CD8-positive, alpha-beta memory T cell (primary cell): ENCODE data around the gene PDLIM4. TPM values are rescaled to one million over a fixed set of nuclear protein-coding genes. Genes with fewer than 3 reads are reported as not detected.

Source experiments
- CTCF ChIA-PET: fragments of 350-600 bp; sonication (Branson Sonifier 250); formaldehyde crosslinking; loops from one replicate; lab custom pipeline; 2021; ENCODE audit warnings: antibody characterized with exemption; lab: Charles Lee
- POLR2A ChIA-PET: fragments of 350-600 bp; sonication (Branson Sonifier 250); formaldehyde crosslinking; loops from one replicate; lab custom pipeline; 2021; ENCODE audit warnings: antibody characterized with exemption; lab: Charles Lee
- DNase-seq, 5 donors: peaks; one replicate each; pipeline versions ENCODE4 v3.0.0 to v3.0.0-alpha.2; 2020 to 2022; ENCODE audit warnings: mixed read lengths in 1 of 5
- H3K27ac ChIP-seq: one replicate; pipeline ENCODE4 v1.7.0; 2013; ENCODE audit warnings: low read depth, mild to moderate bottlenecking, low read length, moderate library complexity
- H3K27me3 ChIP-seq: 2 replicates; pipeline ENCODE4 v1.7.0; 2013; ENCODE audit warnings: low read length, mild to moderate bottlenecking; ENCODE audit not compliant: insufficient read depth, poor library complexity, severe bottlenecking
- H3K36me3 ChIP-seq: 2 replicates; pipeline ENCODE4 v1.7.0; 2013; ENCODE audit warnings: mild to moderate bottlenecking, low read length, moderate library complexity; ENCODE audit not compliant: insufficient read depth
- H3K4me1 ChIP-seq: 2 replicates; pipeline ENCODE4 v1.7.0; 2013; ENCODE audit warnings: mild to moderate bottlenecking, low read length, moderate library complexity; ENCODE audit not compliant: insufficient read depth
- H3K4me3 ChIP-seq: 2 replicates; pipeline ENCODE4 v1.7.0; 2013; ENCODE audit warnings: mild to moderate bottlenecking, low read length
- H3K9me3 ChIP-seq: 2 replicates; pipeline ENCODE4 v1.7.0; 2013; ENCODE audit warnings: mild to moderate bottlenecking, low read length
- H3K27ac Mint-ChIP-seq, 8 donors: one replicate each; pipeline ENCODE4 v1.8.0; 2020 to 2021; ENCODE audit warnings: mixed read lengths in 8 of 8, mild to moderate bottlenecking in 6 of 8, inconsistent platforms in 3 of 8, moderate library complexity in 3 of 8
- H3K27me3 Mint-ChIP-seq, 2 donors: one replicate each; pipeline ENCODE4 v1.8.0; 2020 to 2021; ENCODE audit warnings: mixed read lengths in 2 of 2, mild to moderate bottlenecking in 1 of 2, moderate library complexity in 1 of 2
- H3K36me3 Mint-ChIP-seq, 3 donors: one replicate each; pipeline ENCODE4 v1.8.0; 2020 to 2021; ENCODE audit warnings: mixed read lengths in 3 of 3, inconsistent platforms in 1 of 3, mild to moderate bottlenecking in 1 of 3
- H3K4me1 Mint-ChIP-seq, 3 donors: one replicate each; pipeline ENCODE4 v1.8.0; 2020 to 2021; ENCODE audit warnings: mixed read lengths in 3 of 3, inconsistent platforms in 1 of 3, mild to moderate bottlenecking in 1 of 3
- H3K4me3 Mint-ChIP-seq, 7 donors: one replicate each; pipeline ENCODE4 v1.8.0; 2020 to 2021; ENCODE audit warnings: mixed read lengths in 7 of 7, mild to moderate bottlenecking in 6 of 7, moderate library complexity in 4 of 7, inconsistent platforms in 2 of 7
- H3K9me3 Mint-ChIP-seq, 5 donors: one replicate each; pipeline ENCODE4 v1.8.0; 2020 to 2022; ENCODE audit warnings: mixed read lengths in 5 of 5, mild to moderate bottlenecking in 3 of 5, moderate library complexity in 2 of 5, inconsistent platforms in 1 of 5
- polyA plus RNA-seq: library from polyadenylated mRNA; unstranded; fragments of 300-500 nt; fragmentation: Illumina TruSeq; gene quantifications from one replicate; pipeline ENCODE4 v1.2.3, GENCODE V29; 2021
- total RNA-seq, 2 experiments: library from RNA; stranded (reverse); gene quantifications; one replicate each; pipeline ENCODE4 v1.2.3, GENCODE V29; 2021

PDLIM4 gene, protein sequence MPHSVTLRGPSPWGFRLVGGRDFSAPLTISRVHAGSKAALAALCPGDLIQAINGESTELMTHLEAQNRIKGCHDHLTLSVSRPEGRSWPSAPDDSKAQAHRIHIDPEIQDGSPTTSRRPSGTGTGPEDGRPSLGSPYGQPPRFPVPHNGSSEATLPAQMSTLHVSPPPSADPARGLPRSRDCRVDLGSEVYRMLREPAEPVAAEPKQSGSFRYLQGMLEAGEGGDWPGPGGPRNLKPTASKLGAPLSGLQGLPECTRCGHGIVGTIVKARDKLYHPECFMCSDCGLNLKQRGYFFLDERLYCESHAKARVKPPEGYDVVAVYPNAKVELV
- total RNA-seq (1 to 10 TPM in 1 of 2 experiments, under 1 TPM in 1; 0.39 to 1.4 TPM), polyA plus RNA-seq (not detected)

DNA sequence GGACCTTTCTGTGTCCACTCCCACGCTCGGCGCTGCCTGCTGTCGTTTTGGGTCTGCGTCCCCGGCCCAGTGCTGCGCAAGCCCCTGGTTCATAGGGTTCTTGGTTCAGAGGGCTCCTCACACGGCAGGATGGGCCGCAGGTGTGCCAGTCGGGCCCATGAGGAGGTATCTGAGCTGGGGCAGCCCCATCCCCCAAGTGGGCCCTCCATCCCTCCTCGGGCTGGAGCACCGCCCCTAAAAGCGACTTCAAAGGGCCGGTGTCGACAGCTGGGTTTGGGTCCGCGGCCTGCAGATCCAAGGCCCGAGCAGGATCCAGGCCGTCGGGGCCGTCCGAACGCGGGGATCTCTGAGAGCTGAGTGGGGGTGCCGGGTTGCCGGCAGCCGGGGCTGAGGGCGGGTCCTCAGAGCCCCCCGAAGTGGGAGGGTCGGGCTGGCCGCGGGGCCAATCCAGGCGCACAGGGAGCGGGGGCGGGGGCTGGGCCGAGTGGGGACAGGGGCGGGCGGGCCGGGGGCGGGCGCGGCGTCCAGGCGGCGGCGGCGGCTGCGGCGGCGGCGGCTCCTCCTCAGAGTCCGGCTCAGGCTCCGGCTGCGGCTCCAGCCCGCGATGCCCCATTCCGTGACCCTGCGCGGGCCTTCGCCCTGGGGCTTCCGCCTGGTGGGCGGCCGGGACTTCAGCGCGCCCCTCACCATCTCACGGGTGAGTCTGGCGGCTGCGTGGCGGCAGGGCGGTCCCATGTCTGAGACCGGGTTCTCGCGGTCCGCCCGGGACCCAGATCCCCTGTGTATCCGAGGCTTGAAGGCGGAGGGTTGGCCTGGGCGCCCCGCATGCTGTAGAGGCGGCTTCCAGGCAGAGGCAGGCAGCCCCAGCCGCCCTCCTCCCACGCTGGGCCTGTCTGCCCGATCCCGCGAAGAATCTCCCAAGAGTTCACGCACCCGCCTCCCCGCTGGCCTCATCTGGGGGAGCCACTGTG is at the start of gene PDLIM4:
Gene PDLIM4, plus strand, starts transcription at position 566 of the 971 bp plus-strand sequence. Its CDS starts 39 bp downstream, at position 605.
- no peak within 1 kb of the TSS for H3K4me3 ChIP-seq
- Mint-ChIP-seq H3K36me3 (peaks cover 0 to 3% (median 0%) of the 10 kb centered on the region in 3 donors), H3K9me3 (no peaks in the 10 kb centered on the region), H3K4me3 (peak within 1 kb of the TSS in 4 of 7 donors; percentile 2 to 81 (median 54)), H3K27me3 (peaks cover 19 to 20% of the 10 kb centered on the region in 2 donors), H3K4me1 (peaks cover 0 to 11% (median 7%) of the 10 kb centered on the region in 3 donors), H3K27ac (peak within 1 kb of the TSS in 1 of 8 donors; percentile 73)
- no peaks in the 10 kb centered on the region for H3K4me1 ChIP-seq
- ChIA-PET CTCF (no interaction called here), POLR2A (no interaction called here)
- H3K27me3 ChIP-seq, result no peaks in the 10 kb centered on the region
- H3K27ac ChIP-seq, result peak within 1 kb of the TSS; percentile 59
- no peaks in the 10 kb centered on the region for H3K36me3 ChIP-seq
- DNase-seq, result no peak
- no peaks in the 10 kb centered on the region for H3K9me3 ChIP-seq

DNA sequence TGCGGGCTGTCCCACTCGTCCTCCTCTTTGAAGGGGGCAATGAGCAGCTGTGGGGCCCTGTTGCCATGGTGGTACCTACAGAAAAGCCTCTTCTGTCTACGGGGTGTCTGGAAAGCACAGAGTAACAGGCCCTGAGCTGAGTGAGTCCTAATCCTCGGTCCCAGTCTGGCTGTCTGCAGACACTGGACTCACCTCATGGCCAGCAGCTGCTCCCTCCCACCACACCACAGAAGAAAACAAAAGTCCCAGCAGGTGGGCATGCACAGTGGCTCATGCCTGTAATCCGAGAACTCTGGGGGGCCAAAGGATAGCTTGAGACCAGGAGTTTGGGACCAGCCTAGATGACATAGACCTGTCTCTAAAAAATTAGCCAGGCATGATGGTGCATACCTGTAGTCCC is 49.7 kb upstream of the PDLIM4 start:
- POLR2A ChIA-PET, result no interaction called here
- CTCF ChIA-PET, result no interaction called here

DNA sequence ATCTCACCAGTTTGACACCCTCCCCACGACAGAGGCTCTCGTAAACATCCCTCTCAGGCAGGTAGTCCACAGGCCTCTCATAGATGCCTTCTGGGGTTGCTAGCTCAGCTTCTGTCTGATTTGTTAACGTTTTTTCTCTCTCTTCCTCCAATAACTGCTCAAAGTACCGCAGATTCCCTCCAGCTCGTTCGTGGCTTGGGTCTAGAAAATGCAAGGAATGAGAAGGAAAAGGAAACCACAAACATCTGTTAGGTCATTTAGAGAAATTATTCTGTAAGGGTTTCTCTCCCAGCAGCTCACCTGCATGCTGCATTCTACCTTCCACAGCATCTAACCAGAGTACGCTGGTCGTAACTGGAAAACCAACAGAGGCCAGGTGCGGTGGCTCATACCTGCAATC is 48.4 kb upstream of the PDLIM4 start:
- H3K36me3 ChIP-seq, result no peaks in the 10 kb centered on the region
- H3K36me3 Mint-ChIP-seq, result no peaks in the 10 kb centered on the region
- H3K9me3 ChIP-seq, result no peaks in the 10 kb centered on the region
- no peaks in the 10 kb centered on the region for H3K4me1 Mint-ChIP-seq
- no peaks in the 10 kb centered on the region for H3K27me3 ChIP-seq
- no peak overlapping the region for H3K4me3 ChIP-seq
- no peaks in the 10 kb centered on the region for H3K4me1 ChIP-seq
- H3K27ac ChIP-seq, result no peak overlapping the region
- ChIA-PET CTCF (no interaction called here), POLR2A (no interaction called here)
- no peak for DNase-seq
- H3K27ac Mint-ChIP-seq, result peak overlapping the region in 2 of 8 donors; percentile 6 to 29
- no peaks in the 10 kb centered on the region for H3K27me3 Mint-ChIP-seq
- H3K4me3 Mint-ChIP-seq, result no peak overlapping the region
- no peaks in the 10 kb centered on the region for H3K9me3 Mint-ChIP-seq

More for the DNA sequence above, 49.7 kb upstream of the PDLIM4 start:
- Histone ChIP-seq H3K9me3 (no peaks in the 10 kb centered on the region), H3K4me3 (no peak overlapping the region), H3K36me3 (no peaks in the 10 kb centered on the region), H3K27me3 (no peaks in the 10 kb centered on the region), H3K27ac (no peak overlapping the region), H3K4me1 (no peaks in the 10 kb centered on the region)
- no peaks in the 10 kb centered on the region for H3K4me1 Mint-ChIP-seq
- no peaks in the 10 kb centered on the region for H3K36me3 Mint-ChIP-seq
- no peak overlapping the region for H3K4me3 Mint-ChIP-seq
- no peaks in the 10 kb centered on the region for H3K27me3 Mint-ChIP-seq
- no peaks in the 10 kb centered on the region for H3K9me3 Mint-ChIP-seq
- no peak for DNase-seq
- H3K27ac Mint-ChIP-seq, result no peak overlapping the region

DNA sequence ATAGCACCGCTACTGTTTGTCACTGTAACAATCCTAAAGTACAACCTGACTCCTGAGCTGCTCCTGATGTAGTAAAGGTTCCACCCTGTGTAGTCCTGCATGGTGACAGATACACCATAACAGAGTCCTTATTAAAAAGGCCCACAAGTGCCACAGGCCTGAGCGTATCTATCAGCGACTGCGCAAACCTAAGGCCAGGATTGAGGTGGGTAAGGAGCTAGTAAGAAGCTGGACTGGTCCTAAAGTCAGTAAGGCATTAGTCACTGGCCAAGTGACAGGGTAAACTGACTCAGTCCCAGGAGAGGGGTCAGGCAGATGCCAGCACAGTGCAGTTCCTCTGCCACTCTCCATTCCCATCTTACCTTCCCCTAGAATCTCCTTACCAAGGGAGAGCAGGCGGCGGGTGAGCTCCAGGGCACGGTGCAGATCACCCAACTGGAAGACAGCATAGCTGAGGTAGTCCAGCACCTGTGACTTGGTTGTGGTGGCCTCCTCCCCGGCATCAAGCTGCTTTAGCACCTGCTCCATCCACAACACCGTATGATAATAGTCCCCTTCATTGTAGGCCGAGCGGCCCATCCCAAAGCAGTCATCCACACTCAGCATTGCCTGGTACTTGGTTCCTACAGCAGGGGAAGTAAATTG is 47.5 kb upstream of the PDLIM4 start:
- Histone ChIP-seq H3K27me3 (no peaks in the 10 kb centered on the region), H3K36me3 (no peaks in the 10 kb centered on the region), H3K4me3 (no peak overlapping the region), H3K4me1 (no peaks in the 10 kb centered on the region), H3K9me3 (no peaks in the 10 kb centered on the region), H3K27ac (no peak overlapping the region)
- H3K9me3 Mint-ChIP-seq, result no peaks in the 10 kb centered on the region
- H3K27me3 Mint-ChIP-seq, result no peaks in the 10 kb centered on the region
- H3K4me1 Mint-ChIP-seq, result no peaks in the 10 kb centered on the region
- no peaks in the 10 kb centered on the region for H3K36me3 Mint-ChIP-seq
- DNase-seq, result no peak
- no peak overlapping the region for H3K27ac Mint-ChIP-seq
- POLR2A ChIA-PET, result no interaction called here
- CTCF ChIA-PET, result no interaction called here
- H3K4me3 Mint-ChIP-seq, result no peak overlapping the region

DNA sequence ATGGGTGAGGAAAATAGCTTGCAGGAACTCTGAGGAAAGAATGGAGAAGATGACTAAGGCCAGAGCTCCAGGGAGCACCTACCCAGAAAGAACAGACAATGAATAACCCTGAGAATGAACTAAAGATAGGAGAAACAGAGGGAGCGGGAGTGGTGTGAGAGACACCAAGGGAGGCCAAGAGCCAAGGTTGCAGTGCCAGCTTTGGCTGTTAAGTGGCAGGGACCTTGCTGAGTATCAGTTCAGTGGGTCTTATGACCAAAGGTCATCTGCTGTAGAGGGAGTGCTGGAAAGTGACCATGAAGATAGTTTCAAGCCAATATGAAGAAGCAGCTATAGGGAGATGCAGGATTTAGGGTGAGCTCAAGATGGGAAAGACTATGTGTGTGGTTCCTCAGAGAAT is 46.6 kb upstream of the PDLIM4 start:
- no peaks in the 10 kb centered on the region for H3K27me3 ChIP-seq
- Mint-ChIP-seq H3K4me1 (no peaks in the 10 kb centered on the region), H3K9me3 (no peaks in the 10 kb centered on the region), H3K27me3 (no peaks in the 10 kb centered on the region), H3K4me3 (no peak overlapping the region), H3K36me3 (no peaks in the 10 kb centered on the region), H3K27ac (no peak overlapping the region)
- no peaks in the 10 kb centered on the region for H3K4me1 ChIP-seq
- DNase-seq, result no peak
- no peaks in the 10 kb centered on the region for H3K36me3 ChIP-seq
- no peaks in the 10 kb centered on the region for H3K9me3 ChIP-seq
- CTCF ChIA-PET, result no interaction called here
- H3K4me3 ChIP-seq, result no peak overlapping the region
- no peak overlapping the region for H3K27ac ChIP-seq
- POLR2A ChIA-PET, result no interaction called here

DNA sequence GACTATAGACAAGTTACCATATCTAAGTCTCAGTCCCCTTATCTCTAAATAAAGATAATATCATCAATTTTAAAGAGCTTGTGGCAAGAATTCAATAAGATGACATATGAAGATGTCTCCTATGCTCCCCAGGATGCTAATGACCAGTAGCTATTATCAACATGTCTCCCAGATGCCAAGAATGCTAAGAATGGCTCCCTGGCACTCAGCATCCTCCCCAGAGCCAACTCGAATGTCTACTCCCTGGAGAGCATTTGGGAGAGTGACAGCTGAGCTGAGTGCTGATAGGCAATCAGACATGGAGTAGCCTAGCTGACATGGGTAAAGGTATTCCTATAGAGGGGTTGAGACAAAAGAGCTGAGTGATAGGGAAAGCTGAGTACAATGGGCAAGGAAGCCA is 45.7 kb upstream of the PDLIM4 start:
- H3K27ac ChIP-seq, result no peak overlapping the region
- ChIA-PET CTCF (no interaction called here), POLR2A (no interaction called here)
- H3K9me3 ChIP-seq, result no peaks in the 10 kb centered on the region
- no peak for DNase-seq
- Mint-ChIP-seq H3K9me3 (no peaks in the 10 kb centered on the region), H3K27ac (no peak overlapping the region), H3K4me3 (no peak overlapping the region), H3K27me3 (no peaks in the 10 kb centered on the region), H3K36me3 (no peaks in the 10 kb centered on the region), H3K4me1 (no peaks in the 10 kb centered on the region)
- H3K27me3 ChIP-seq, result no peaks in the 10 kb centered on the region
- no peaks in the 10 kb centered on the region for H3K4me1 ChIP-seq
- no peak overlapping the region for H3K4me3 ChIP-seq
- H3K36me3 ChIP-seq, result no peaks in the 10 kb centered on the region

DNA sequence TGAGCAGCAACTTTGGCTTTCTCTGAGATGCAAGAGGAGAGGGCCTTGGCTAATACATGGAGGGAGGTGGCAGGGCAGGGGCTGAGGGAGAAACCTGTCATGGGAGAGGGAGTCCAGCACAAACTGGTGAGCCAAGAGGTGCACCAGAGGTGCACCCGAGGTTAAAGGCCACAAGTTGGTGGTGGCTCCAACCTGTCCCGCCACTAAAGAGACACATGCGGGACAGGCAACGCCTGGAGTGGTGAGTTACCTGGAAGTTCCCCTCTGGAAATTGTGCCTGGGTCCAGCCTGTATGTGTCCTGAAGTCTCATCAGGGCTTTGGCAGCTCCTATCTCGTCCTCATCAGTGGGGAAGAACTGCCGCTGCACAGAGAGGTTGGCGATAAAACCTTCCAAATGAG is 43.8 kb upstream of the PDLIM4 start:
- no peaks in the 10 kb centered on the region for H3K4me1 Mint-ChIP-seq
- no peak overlapping the region for H3K27ac Mint-ChIP-seq
- Histone ChIP-seq H3K27ac (no peak overlapping the region), H3K27me3 (no peaks in the 10 kb centered on the region), H3K9me3 (no peaks in the 10 kb centered on the region), H3K36me3 (no peaks in the 10 kb centered on the region), H3K4me3 (no peak overlapping the region), H3K4me1 (no peaks in the 10 kb centered on the region)
- H3K36me3 Mint-ChIP-seq, result no peaks in the 10 kb centered on the region
- H3K27me3 Mint-ChIP-seq, result no peaks in the 10 kb centered on the region
- H3K4me3 Mint-ChIP-seq, result no peak overlapping the region
- H3K9me3 Mint-ChIP-seq, result no peaks in the 10 kb centered on the region
- ChIA-PET CTCF (no interaction called here), POLR2A (no interaction called here)
- DNase-seq, result no peak

DNA sequence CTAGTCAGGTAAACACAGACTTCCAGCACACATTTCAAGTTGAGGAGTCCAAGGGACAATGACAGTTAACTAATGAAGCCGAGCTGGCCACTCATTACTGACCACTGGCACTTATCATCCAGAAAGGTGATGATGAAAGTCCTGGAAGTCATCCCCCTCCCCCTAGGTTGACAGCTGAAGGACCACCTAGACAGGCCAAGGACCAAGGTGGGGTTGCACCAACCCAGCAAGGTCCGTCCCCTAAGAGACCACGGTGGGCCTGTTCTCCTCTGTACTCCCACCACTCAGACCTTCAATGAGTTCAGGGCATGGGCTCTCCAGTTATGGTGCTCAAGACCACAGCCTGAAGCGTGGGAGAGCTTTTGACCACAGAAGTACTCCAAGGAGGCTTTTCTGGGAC is 43.0 kb upstream of the PDLIM4 start:
- no peak overlapping the region for H3K27ac ChIP-seq
- POLR2A ChIA-PET, result no interaction called here
- no peak overlapping the region for H3K4me3 ChIP-seq
- H3K27me3 ChIP-seq, result no peaks in the 10 kb centered on the region
- Mint-ChIP-seq H3K4me3 (no peak overlapping the region), H3K9me3 (no peaks in the 10 kb centered on the region), H3K4me1 (no peaks in the 10 kb centered on the region), H3K27me3 (no peaks in the 10 kb centered on the region), H3K27ac (no peak overlapping the region), H3K36me3 (no peaks in the 10 kb centered on the region)
- H3K9me3 ChIP-seq, result no peaks in the 10 kb centered on the region
- CTCF ChIA-PET, result interaction anchor here (1.3 kb wide), 1 partner anchor 19 kb away, joined by 3 read pairs; no protein-coding TSS in a partner anchor
- no peak for DNase-seq
- no peaks in the 10 kb centered on the region for H3K4me1 ChIP-seq
- H3K36me3 ChIP-seq, result no peaks in the 10 kb centered on the region
